Endothelial cell of umbilical vein (primary cell): ENCODE measurements around the gene PAIP2. TPM values are rescaled to one million over a fixed set of nuclear protein-coding genes. Genes with fewer than 3 reads are reported as not detected.

Experiments used
- BruUV-seq: library from RNA; stranded (reverse); fragments of 400-500 nt; replicated peaks from 2 replicates; lab custom pipeline; 2021; lab: Mats Ljungman, UMichigan
- CTCF ChIA-PET: fragments of 300-600, 350-600 bp; sonication (Branson Sonifier 250); formaldehyde crosslinking; loops from one replicate; lab custom pipeline; 2021; ENCODE audit warnings: antibody characterized with exemption, inconsistent platforms; lab: Charles Lee
- POLR2A ChIA-PET: fragments of 300-600, 350-600 bp; sonication (Branson Sonifier 250); formaldehyde crosslinking; loops from one replicate; lab custom pipeline; 2021; ENCODE audit warnings: antibody characterized with exemption, inconsistent platforms; lab: Charles Lee
- DNase-seq: peaks from one replicate; pipeline ENCODE4 v3.0.0-alpha.2; 2011; ENCODE audit warnings: low read depth, low spot score
- FAIRE-seq: peaks from 2 replicates; lab custom pipeline; 2011; peaks lifted over from hg19 to GRCh38; lab: Jason Lieb, UNC
- H2AFZ ChIP-seq: 2 replicates; pipeline ENCODE4 v1.6.0; 2012; ENCODE audit warnings: low read depth, low read length, control low read depth, inconsistent platforms
- H3K27ac ChIP-seq: 2 replicates; pipeline ENCODE4 v1.5.1; 2011; ENCODE audit warnings: low read depth, mild to moderate bottlenecking, control low read depth, low read length, moderate library complexity; ENCODE audit not compliant: insufficient read depth
- H3K27me3 ChIP-seq, 2 experiments: 2 replicates each; pipeline versions ENCODE4 v1.6.0 to v1.6.1; 2011; ENCODE audit warnings: low read length in 2 of 2, mixed read lengths in 1 of 2; ENCODE audit not compliant: control insufficient read depth in 2 of 2, insufficient read depth in 2 of 2
- H3K36me3 ChIP-seq, 2 experiments: 2 replicates in 1 of 2; 3 replicates in 1 of 2; pipeline ENCODE4 v1.5.1; 2011; ENCODE audit warnings: low read length in 2 of 2, mild to moderate bottlenecking in 1 of 2, moderate library complexity in 1 of 2; ENCODE audit not compliant: control insufficient read depth in 2 of 2, insufficient read depth in 2 of 2; ENCODE audit errors: extremely low read depth in 1 of 2
- H3K4me1 ChIP-seq: 3 replicates; pipeline ENCODE4 v1.5.1; 2011; ENCODE audit warnings: mild to moderate bottlenecking, low read length; ENCODE audit not compliant: control insufficient read depth, insufficient read depth; ENCODE audit errors: extremely low read depth
- H3K4me2 ChIP-seq: 2 replicates; pipeline ENCODE4 v1.6.1; 2011; ENCODE audit warnings: low read length, control low read depth, mixed read lengths; ENCODE audit not compliant: insufficient read depth
- H3K4me3 ChIP-seq, 3 experiments: fragments of 200-600 bp in 1 of 3; sonication (generic), shearing (Covaris generic) in 1 of 3; replicated peaks in 1 of 3; 2 replicates each; pipeline ENCODE4 v1.5.1; 2011 to 2016; ENCODE audit warnings: control low read depth in 3 of 3, low read length in 3 of 3, mild to moderate bottlenecking in 2 of 3, inconsistent platforms in 1 of 3, low read depth in 1 of 3, moderate library complexity in 1 of 3; ENCODE audit not compliant: insufficient read depth in 1 of 3
- H3K79me2 ChIP-seq: 2 replicates; pipeline ENCODE4 v1.6.0; 2012; ENCODE audit warnings: low read length, inconsistent platforms; ENCODE audit not compliant: control insufficient read depth, insufficient read depth
- H3K9ac ChIP-seq: replicated peaks from 2 replicates; pipeline ENCODE3; 2011; ENCODE audit warnings: low read length, control low read depth; ENCODE audit not compliant: insufficient read depth; ENCODE audit errors: extremely low read depth
- H3K9me1 ChIP-seq: replicated peaks from 3 replicates; pipeline ENCODE4 v1.6.0; 2011; ENCODE audit warnings: mild to moderate bottlenecking, low read length; ENCODE audit not compliant: control insufficient read depth, insufficient read depth; ENCODE audit errors: extremely low read depth
- H3K9me3 ChIP-seq: replicated peaks from 2 replicates; pipeline ENCODE4 v1.5.1; 2012; ENCODE audit warnings: low read length, inconsistent platforms; ENCODE audit not compliant: control insufficient read depth, insufficient read depth
- H4K20me1 ChIP-seq: replicated peaks from 2 replicates; pipeline ENCODE3; 2011; ENCODE audit warnings: mild to moderate bottlenecking, low read length; ENCODE audit not compliant: control insufficient read depth, insufficient read depth; ENCODE audit errors: extremely low read depth
- EZH2 ChIP-seq: IDR thresholded peaks from 2 replicates; pipeline ENCODE4 v1.6.1; 2012; ENCODE audit warnings: borderline replicate concordance, low read depth, mild to moderate bottlenecking, moderate library complexity, low read length, inconsistent platforms; ENCODE audit not compliant: severe bottlenecking
- FOS ChIP-seq: IDR thresholded peaks from 2 replicates; pipeline ENCODE4 v1.6.1; 2011; ENCODE audit warnings: mild to moderate bottlenecking, low read length, moderate library complexity, borderline replicate concordance; ENCODE audit not compliant: insufficient read depth
- GATA2 ChIP-seq: IDR thresholded peaks from 2 replicates; pipeline ENCODE4 v1.7.0; 2011; ENCODE audit warnings: low read depth, mild to moderate bottlenecking, moderate library complexity, mixed read lengths, low read length; ENCODE audit not compliant: insufficient read length, insufficient read depth
- JUN ChIP-seq: IDR thresholded peaks from 2 replicates; pipeline ENCODE4 v1.6.1; 2011; ENCODE audit warnings: borderline replicate concordance, low read depth; ENCODE audit not compliant: insufficient read length, insufficient read depth
- MAX ChIP-seq: IDR thresholded peaks from 2 replicates; pipeline ENCODE4 v1.6.1; 2011; ENCODE audit not compliant: insufficient read depth, insufficient read length
- MYC ChIP-seq: IDR thresholded peaks from one replicate; pipeline ENCODE4 v1.6.1; 2011; ENCODE audit warnings: mild to moderate bottlenecking, low read depth, low read length
- POLR2A ChIP-seq: IDR thresholded peaks from 2 replicates; pipeline ENCODE4 v1.6.1; 2012; ENCODE audit warnings: low read depth, mild to moderate bottlenecking, control low read depth, low read length
- POLR2AphosphoS5 ChIP-seq: IDR thresholded peaks from 2 replicates; pipeline ENCODE4 v1.6.1; 2012; ENCODE audit warnings: low read depth, mild to moderate bottlenecking, control low read depth, low read length, moderate library complexity; ENCODE audit not compliant: insufficient read depth
- dilution Hi-C: fragments of 300-500 bp; cut with MboI; formaldehyde crosslinking; loops from one replicate; pipeline ENCODE4 v1.15.0; 2019; ENCODE audit warnings: low sequenced_read_pairs; ENCODE audit not compliant: extremely low pct_ligation_motif_present
- intact Hi-C: fragments of 100-400 bp; cut with micrococcal nuclease; formaldehyde crosslinking; loops from one replicate; pipeline ENCODE4 v1.10.0; 2022
- polyA plus RNA-seq, 4 experiments: library from polyadenylated mRNA; depleted of rRNA in 3 of 4; stranded (reverse) in 3 of 4; unstranded in 1 of 4; fragments of >200 nt; gene quantifications; 2 replicates each; pipeline versions ENCODE4 v1.2.1 to v1.2.3, GENCODE V29; 2011 to 2012; ENCODE audit warnings: missing spikeins in 1 of 4
- total RNA-seq: library from RNA; stranded (reverse); gene quantifications from 2 replicates; pipeline ENCODE4 v1.2.3, GENCODE V29; 2021
- TF ChIP-seq, protein P1 (sequence below), 2 donors: IDR thresholded peaks; 1 replicate in 1 of 2; 2 replicates in 1 of 2; pipeline ENCODE4 v1.5.1; 2011; ENCODE audit warnings: low read length in 2 of 2, mild to moderate bottlenecking in 2 of 2, moderate library complexity in 2 of 2, control low read depth in 1 of 2, inconsistent platforms in 1 of 2, low read depth in 1 of 2; ENCODE audit not compliant: insufficient read depth in 1 of 2; ENCODE audit errors: extremely low read depth in 1 of 2

PAIP2 gene
- total and polyA plus RNA-seq, 2 donors (not counting 3 experiments of a cell fraction or from before 2014, with no cell fraction given) = 52.1 to 80.4 TPM

- no peak for TF ChIP-seq GATA2
- TF ChIP-seq EZH2 = no peak
- TF ChIP-seq, protein P1, sequence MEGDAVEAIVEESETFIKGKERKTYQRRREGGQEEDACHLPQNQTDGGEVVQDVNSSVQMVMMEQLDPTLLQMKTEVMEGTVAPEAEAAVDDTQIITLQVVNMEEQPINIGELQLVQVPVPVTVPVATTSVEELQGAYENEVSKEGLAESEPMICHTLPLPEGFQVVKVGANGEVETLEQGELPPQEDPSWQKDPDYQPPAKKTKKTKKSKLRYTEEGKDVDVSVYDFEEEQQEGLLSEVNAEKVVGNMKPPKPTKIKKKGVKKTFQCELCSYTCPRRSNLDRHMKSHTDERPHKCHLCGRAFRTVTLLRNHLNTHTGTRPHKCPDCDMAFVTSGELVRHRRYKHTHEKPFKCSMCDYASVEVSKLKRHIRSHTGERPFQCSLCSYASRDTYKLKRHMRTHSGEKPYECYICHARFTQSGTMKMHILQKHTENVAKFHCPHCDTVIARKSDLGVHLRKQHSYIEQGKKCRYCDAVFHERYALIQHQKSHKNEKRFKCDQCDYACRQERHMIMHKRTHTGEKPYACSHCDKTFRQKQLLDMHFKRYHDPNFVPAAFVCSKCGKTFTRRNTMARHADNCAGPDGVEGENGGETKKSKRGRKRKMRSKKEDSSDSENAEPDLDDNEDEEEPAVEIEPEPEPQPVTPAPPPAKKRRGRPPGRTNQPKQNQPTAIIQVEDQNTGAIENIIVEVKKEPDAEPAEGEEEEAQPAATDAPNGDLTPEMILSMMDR (IDR thresholded peaks at IDR 0.05; ENCODE audit: extremely low read depth in 1 of 2, insufficient read depth in 1 of 2, low read depth in 1 of 2, low read length in 2 of 2) = no peak
- no peak for TF ChIP-seq POLR2AphosphoS5
- no peak for TF ChIP-seq POLR2A
- no peak for TF ChIP-seq MYC
- TF ChIP-seq MAX = no peak
- TF ChIP-seq JUN = no peak
- no peak for TF ChIP-seq FOS
- Histone ChIP-seq H3K4me2 (no peak overlapping the region), H3K9me3 (no peaks in the 10 kb centered on the region), H3K4me1 (peaks cover 6% of the 10 kb centered on the region), H3K79me2 (no peaks in the 10 kb centered on the region), H3K27ac (no peak overlapping the region), H4K20me1 (no peaks in the 10 kb centered on the region), H3K9ac (no peak overlapping the region), H3K36me3 (no peaks in the 10 kb centered on the region), H3K27me3 (no peaks in the 10 kb centered on the region), H2AFZ (no peak overlapping the region), H3K4me3 (no peak overlapping the region), H3K9me1 (no peaks in the 10 kb centered on the region)
- POLR2A ChIA-PET = no interaction called here
- CTCF ChIA-PET = no interaction called here
- BruUV-seq = no TSS peak
- intact Hi-C loops = no loop called here
- DNase-seq = no peak
- dilution Hi-C loops = no loop called here
- no peak for FAIRE-seq
Measured at GRCh38 chr5:139384591-139385051, 43.0 kb downstream of the PAIP2 start.
